OCI-LY3 (cell line): ENCODE data around the gene PDK1.

Experiments used
- CTCF ChIP-seq: fragments of 200-600, 300-600 bp; sonication (generic); IDR thresholded peaks from 2 replicates; pipeline ENCODE4 v1.5.1; 2014; ENCODE audit warnings: antibody characterized with exemption, low read length, low read depth
- EZH2phosphoT487 ChIP-seq: fragments of 200-600 bp; shearing (Covaris generic); IDR thresholded peaks from 2 replicates; pipeline ENCODE4 v1.6.1; 2018; ENCODE audit warnings: antibody characterized with exemption, mixed run types, low read depth

GRCh38 chr2:172613040-172613439 lies 57.1 kb downstream of the PDK1 start:
- no peak for TF ChIP-seq CTCF
- no peak for TF ChIP-seq EZH2phosphoT487
